Measurements from ENCODE around the gene PRPSAP1.

PRPSAP1 gene

GRCh38 chr17:76381633-76382350, 28.1 kb upstream of the PRPSAP1 start:
- no peaks in the 10 kb centered on the region for H3K36me3 ChIP-seq (ENCODE audit: control insufficient read depth, low read depth, low read length)
- peaks cover 6% of the 10 kb centered on the region for H3K4me1 ChIP-seq (ENCODE audit: control insufficient read depth, low read depth, low read length)
- no peaks in the 10 kb centered on the region for H3K9me3 ChIP-seq (ENCODE audit: control insufficient read depth, low read depth, low read length)
- H3K9ac ChIP-seq (ENCODE audit: low read length): no peak overlapping the region
- peak overlapping the region; percentile 70 for H3K4me3 ChIP-seq (ENCODE audit: low read length)
- H3K27me3 ChIP-seq (ENCODE audit: control insufficient read depth, insufficient read depth, low read length): peaks cover 55% of the 10 kb centered on the region
- H3K27ac ChIP-seq (ENCODE audit: low read length): no peak overlapping the region

DNA sequence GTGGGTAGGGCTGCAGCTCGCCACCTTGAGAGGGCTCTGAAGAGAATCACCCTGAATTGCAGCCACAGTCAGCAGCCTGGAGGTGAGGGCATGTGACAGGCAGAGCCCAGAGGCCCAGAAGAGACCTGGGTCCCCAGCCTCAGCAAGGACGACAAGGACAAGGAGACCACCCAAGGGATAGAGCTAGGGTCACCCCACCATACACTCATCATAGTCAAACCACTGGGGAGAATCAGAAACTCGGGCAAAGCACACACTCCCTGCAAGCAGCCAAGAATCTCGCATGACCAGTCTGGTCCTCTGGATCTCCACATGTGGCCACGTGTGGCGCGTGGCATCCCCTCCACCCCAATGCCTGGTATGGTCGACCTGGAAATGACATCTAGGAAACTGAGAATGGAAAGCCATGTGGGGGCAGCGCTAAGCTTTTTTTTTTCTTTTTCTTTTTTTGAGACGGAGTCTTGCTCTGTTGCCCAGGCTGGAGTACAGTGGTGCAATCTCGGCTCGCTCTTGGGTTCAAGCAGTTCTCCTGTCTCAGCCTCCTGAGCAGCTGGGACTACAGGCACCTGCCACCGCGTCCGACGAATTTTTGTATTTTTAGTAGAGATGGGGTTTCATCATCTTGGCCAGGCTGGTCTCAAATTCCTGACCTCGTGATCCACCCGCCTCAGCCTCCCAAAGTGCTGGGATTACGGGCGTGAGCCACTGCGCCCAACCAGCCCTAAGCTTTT, 26.1 kb upstream of the PRPSAP1 start:
- Histone ChIP-seq H3K27me3 (ENCODE audit: control insufficient read depth, insufficient read depth, low read length) (peaks cover 38% of the 10 kb centered on the region), H3K4me3 (ENCODE audit: low read length) (no peak overlapping the region), H3K9me3 (ENCODE audit: control insufficient read depth, low read depth, low read length) (no peaks in the 10 kb centered on the region), H3K36me3 (ENCODE audit: control insufficient read depth, low read depth, low read length) (no peaks in the 10 kb centered on the region), H3K4me1 (ENCODE audit: control insufficient read depth, low read depth, low read length) (peaks cover 6% of the 10 kb centered on the region), H3K27ac (ENCODE audit: low read length) (no peak overlapping the region), H3K9ac (ENCODE audit: low read length) (no peak overlapping the region)

- Histone ChIP-seq H3K9me3 (ENCODE audit: control insufficient read depth, low read depth, low read length) (no peaks in the 10 kb centered on the region), H3K27ac (ENCODE audit: low read length) (no peak overlapping the region), H3K4me3 (ENCODE audit: low read length) (no peak overlapping the region), H3K36me3 (ENCODE audit: control insufficient read depth, low read depth, low read length) (no peaks in the 10 kb centered on the region), H3K4me1 (ENCODE audit: control insufficient read depth, low read depth, low read length) (peaks cover 6% of the 10 kb centered on the region), H3K27me3 (ENCODE audit: control insufficient read depth, insufficient read depth, low read length) (peaks cover 32% of the 10 kb centered on the region), H3K9ac (ENCODE audit: low read length) (no peak overlapping the region)
These were observed 25.5 kb upstream of the PRPSAP1 start for GRCh38 chr17:76379275-76379641.

- no peaks in the 10 kb centered on the region for H3K9me3 ChIP-seq (ENCODE audit: control insufficient read depth, low read depth, low read length)
- H3K9ac ChIP-seq (ENCODE audit: low read length): no peak overlapping the region
- no peak overlapping the region for H3K27ac ChIP-seq (ENCODE audit: low read length)
- H3K27me3 ChIP-seq (ENCODE audit: control insufficient read depth, insufficient read depth, low read length): peaks cover 27% of the 10 kb centered on the region
- peaks cover 6% of the 10 kb centered on the region for H3K4me1 ChIP-seq (ENCODE audit: control insufficient read depth, low read depth, low read length)
- no peak overlapping the region for H3K4me3 ChIP-seq (ENCODE audit: low read length)
- H3K36me3 ChIP-seq (ENCODE audit: control insufficient read depth, low read depth, low read length): no peaks in the 10 kb centered on the region
These were observed 25.0 kb upstream of the PRPSAP1 start for GRCh38 chr17:76378548-76379274.

DNA sequence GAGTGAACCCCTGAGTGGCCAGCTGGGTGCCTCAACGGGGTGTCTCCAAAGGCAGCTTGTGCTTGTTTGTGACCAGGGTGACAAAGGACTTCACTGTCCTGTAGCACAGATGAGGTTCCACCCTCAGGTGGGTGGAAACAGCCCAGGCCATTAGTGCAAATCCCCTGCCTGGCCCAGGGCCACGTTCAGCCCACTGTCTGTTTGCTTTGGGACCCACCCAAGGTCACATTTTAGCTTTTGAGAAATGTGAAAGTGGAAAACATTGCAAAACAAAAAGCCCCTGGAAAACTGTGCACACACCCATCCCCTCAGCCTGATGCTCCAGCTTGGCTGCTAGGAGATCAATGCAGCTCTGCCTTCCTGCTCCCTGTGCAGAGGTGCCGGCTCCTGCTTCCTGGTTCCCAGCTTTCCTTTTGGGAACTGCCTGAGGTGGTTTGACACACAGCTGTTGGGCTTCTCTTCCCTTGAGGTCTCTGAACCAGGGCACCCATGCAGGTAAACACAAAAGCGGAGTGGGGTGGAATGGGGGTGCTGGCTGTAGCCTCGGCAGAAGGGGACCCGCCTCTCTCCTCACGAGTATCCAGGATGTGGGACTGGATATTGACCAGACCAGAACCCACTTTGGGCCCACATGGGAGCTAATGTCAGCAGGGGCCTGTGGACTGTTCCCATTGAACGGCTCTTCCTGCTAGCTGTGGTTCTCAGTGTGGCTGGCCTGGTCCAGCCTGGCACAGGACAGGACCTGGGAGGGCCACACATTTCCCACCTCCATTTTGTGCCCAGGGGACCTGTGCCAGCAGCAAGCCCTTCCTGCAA, 22.8 kb upstream of the PRPSAP1 start:
- H3K36me3 ChIP-seq (ENCODE audit: control insufficient read depth, low read depth, low read length): no peaks in the 10 kb centered on the region
- no peaks in the 10 kb centered on the region for H3K4me1 ChIP-seq (ENCODE audit: control insufficient read depth, low read depth, low read length)
- no peak overlapping the region for H3K9ac ChIP-seq (ENCODE audit: low read length)

DNA sequence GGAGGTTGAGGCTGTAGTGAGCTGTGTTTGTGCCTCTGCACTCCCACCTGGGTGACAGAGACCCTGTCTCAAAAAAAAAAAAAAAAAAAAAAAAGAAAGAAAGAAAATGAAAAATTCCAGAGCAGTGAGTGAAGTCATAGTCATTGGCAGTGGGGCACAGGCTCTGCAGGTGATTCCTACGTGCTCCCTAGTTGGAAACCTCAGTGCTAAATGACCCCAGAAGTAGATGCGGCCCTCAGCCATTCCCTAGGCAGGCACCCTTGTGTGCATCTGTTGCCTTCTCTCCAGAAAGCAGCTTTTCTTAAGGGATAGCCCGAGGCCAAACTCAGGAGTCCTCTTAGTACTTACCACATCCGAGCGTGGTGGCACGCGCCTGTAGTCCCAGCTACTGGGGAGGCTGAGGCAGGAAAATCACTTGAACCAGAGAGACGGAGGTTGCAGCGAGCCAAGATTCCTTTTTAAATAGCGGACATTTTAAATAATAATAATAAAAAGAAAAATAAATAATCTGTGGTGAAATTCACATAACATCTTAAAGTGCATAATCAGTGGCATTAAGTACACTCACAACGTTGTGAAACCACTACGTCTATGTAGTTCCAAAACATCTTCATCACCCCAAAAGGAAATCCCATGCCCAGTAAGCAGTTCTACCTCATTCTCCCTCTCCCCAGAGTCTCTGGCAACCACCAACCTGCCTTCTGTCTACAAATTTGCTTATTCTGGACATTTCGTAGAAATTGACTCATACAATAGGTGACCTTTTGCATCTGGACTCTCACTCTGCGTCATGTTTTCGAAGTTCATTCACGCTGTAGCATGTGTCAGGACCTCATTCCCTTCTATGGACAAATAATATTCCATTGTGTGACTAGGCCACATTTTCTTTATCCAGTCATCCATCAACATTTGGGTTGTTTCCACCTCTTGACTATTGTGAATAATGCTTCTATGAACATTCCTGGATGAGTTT, 18.2 kb upstream of the PRPSAP1 start:
- no peak overlapping the region for H3K27ac ChIP-seq (ENCODE audit: low read length)
- no peaks in the 10 kb centered on the region for H3K9me3 ChIP-seq (ENCODE audit: control insufficient read depth, low read depth, low read length)
- no peak overlapping the region for H3K9ac ChIP-seq (ENCODE audit: low read length)
- no peaks in the 10 kb centered on the region for H3K36me3 ChIP-seq (ENCODE audit: control insufficient read depth, low read depth, low read length)
- H3K27me3 ChIP-seq (ENCODE audit: control insufficient read depth, insufficient read depth, low read length): no peaks in the 10 kb centered on the region
- H3K4me3 ChIP-seq (ENCODE audit: low read length): no peak overlapping the region
- no peaks in the 10 kb centered on the region for H3K4me1 ChIP-seq (ENCODE audit: control insufficient read depth, low read depth, low read length)

More for the DNA sequence above, 22.8 kb upstream of the PRPSAP1 start:
- Histone ChIP-seq H3K9me3 (ENCODE audit: control insufficient read depth, low read depth, low read length) (no peaks in the 10 kb centered on the region), H3K27ac (ENCODE audit: low read length) (no peak overlapping the region), H3K27me3 (ENCODE audit: control insufficient read depth, insufficient read depth, low read length) (peaks cover 5% of the 10 kb centered on the region), H3K4me3 (ENCODE audit: low read length) (no peak overlapping the region)

DNA sequence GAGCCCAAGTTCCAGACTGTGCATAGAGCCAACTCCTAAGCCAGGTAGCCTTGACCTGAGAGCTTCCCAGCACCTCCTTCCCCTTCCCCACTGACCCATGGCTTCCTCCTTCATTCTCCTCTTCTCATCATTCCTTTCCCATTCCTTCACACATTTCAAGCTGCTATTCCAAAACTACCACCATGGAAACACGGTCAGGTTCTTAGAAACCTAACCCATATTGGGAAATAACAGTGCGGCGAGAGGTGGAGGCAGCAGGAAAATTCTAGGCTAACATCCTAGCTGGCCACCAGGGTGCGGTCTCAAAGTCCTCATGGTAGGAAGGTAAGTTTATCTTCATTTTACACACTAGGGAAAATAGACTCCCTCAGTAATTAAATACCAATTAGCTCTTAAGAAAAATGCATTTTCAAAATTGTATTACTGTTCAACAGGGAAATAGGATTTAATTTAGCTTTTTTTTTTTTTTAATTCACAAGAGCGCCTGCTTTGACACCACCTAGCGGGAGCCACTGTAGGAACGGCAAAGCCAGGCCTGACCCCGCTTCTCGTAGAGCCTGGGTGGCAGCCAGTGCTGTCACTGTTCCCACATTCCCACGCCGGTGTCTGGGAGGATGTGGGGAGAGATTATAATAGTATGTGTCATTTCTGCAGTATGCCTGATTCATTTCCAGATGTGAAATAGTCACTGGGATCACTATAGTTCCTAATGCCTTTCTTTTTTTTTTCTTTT, 16.7 kb upstream of the PRPSAP1 start:
- Histone ChIP-seq H3K27ac (ENCODE audit: low read length) (no peak overlapping the region), H3K4me3 (ENCODE audit: low read length) (no peak overlapping the region), H3K36me3 (ENCODE audit: control insufficient read depth, low read depth, low read length) (no peaks in the 10 kb centered on the region), H3K4me1 (ENCODE audit: control insufficient read depth, low read depth, low read length) (no peaks in the 10 kb centered on the region), H3K27me3 (ENCODE audit: control insufficient read depth, insufficient read depth, low read length) (no peaks in the 10 kb centered on the region), H3K9ac (ENCODE audit: low read length) (no peak overlapping the region), H3K9me3 (ENCODE audit: control insufficient read depth, low read depth, low read length) (no peaks in the 10 kb centered on the region)

- H3K27ac ChIP-seq (ENCODE audit: low read length): no peak overlapping the region
- H3K4me3 ChIP-seq (ENCODE audit: low read length): no peak overlapping the region
- H3K9me3 ChIP-seq (ENCODE audit: control insufficient read depth, low read depth, low read length): no peaks in the 10 kb centered on the region
- H3K4me1 ChIP-seq (ENCODE audit: control insufficient read depth, low read depth, low read length): no peaks in the 10 kb centered on the region
- H3K27me3 ChIP-seq (ENCODE audit: control insufficient read depth, insufficient read depth, low read length): no peaks in the 10 kb centered on the region
- H3K9ac ChIP-seq (ENCODE audit: low read length): no peak overlapping the region
- no peaks in the 10 kb centered on the region for H3K36me3 ChIP-seq (ENCODE audit: control insufficient read depth, low read depth, low read length)
These were observed 16.1 kb upstream of the PRPSAP1 start for GRCh38 chr17:76369804-76370203.

- Histone ChIP-seq H3K4me1 (ENCODE audit: control insufficient read depth, low read depth, low read length) (no peaks in the 10 kb centered on the region), H3K9ac (ENCODE audit: low read length) (no peak overlapping the region), H3K27ac (ENCODE audit: low read length) (no peak overlapping the region), H3K27me3 (ENCODE audit: control insufficient read depth, insufficient read depth, low read length) (no peaks in the 10 kb centered on the region), H3K9me3 (ENCODE audit: control insufficient read depth, low read depth, low read length) (no peaks in the 10 kb centered on the region), H3K36me3 (ENCODE audit: control insufficient read depth, low read depth, low read length) (no peaks in the 10 kb centered on the region), H3K4me3 (ENCODE audit: low read length) (no peak overlapping the region)
These were observed 15.7 kb upstream of the PRPSAP1 start for GRCh38 chr17:76369379-76369778.

GRCh38 chr17:76368545-76368944, 14.8 kb upstream of the PRPSAP1 start:
- H3K4me3 ChIP-seq (ENCODE audit: low read length): no peak overlapping the region
- no peaks in the 10 kb centered on the region for H3K36me3 ChIP-seq (ENCODE audit: control insufficient read depth, low read depth, low read length)
- H3K27ac ChIP-seq (ENCODE audit: low read length): no peak overlapping the region
- H3K4me1 ChIP-seq (ENCODE audit: control insufficient read depth, low read depth, low read length): no peaks in the 10 kb centered on the region
- H3K27me3 ChIP-seq (ENCODE audit: control insufficient read depth, insufficient read depth, low read length): no peaks in the 10 kb centered on the region
- H3K9ac ChIP-seq (ENCODE audit: low read length): no peak overlapping the region
- H3K9me3 ChIP-seq (ENCODE audit: control insufficient read depth, low read depth, low read length): no peaks in the 10 kb centered on the region

Measured in iPS-18a (cell line).